22Rv1 (cell line): ENCODE data around the gene TMEM184A.

ENCODE experiments used
- ZFX ChIP-seq: fragments of 450-650 bp; IDR thresholded peaks from 2 replicates; pipeline ENCODE4 v1.6.1; 2017; ENCODE audit warnings: antibody characterized with exemption, borderline replicate concordance
- TF ChIP-seq, protein P1 (sequence below): fragments of 450-650 bp; IDR thresholded peaks from 2 replicates; pipeline ENCODE4 v1.5.1; 2017; ENCODE audit warnings: mild to moderate bottlenecking

DNA sequence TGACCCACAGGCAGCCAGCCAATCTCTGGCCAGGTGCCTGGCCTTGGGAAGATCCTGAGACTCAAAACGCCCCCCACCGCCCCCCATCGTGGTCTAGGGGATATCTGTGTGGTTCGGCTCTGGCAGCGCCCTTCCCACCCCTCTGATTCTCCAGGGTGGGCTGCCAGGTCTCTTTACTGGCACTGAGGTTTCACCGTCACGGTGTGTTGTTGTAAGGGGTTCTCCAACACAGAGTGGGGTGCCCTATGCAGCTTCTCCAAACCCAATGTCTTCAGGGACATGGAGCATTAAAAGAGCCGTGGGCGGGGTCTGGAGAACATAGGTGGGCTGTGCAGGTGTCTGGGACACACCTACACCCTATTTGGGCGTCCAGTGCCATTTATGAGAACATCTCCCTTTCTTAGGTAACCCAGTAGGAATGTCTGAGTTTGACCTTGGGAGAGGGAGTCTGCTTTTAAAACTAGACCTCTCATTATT, 24.0 kb downstream of the TMEM184A start:
- TF ChIP-seq, protein P1, sequence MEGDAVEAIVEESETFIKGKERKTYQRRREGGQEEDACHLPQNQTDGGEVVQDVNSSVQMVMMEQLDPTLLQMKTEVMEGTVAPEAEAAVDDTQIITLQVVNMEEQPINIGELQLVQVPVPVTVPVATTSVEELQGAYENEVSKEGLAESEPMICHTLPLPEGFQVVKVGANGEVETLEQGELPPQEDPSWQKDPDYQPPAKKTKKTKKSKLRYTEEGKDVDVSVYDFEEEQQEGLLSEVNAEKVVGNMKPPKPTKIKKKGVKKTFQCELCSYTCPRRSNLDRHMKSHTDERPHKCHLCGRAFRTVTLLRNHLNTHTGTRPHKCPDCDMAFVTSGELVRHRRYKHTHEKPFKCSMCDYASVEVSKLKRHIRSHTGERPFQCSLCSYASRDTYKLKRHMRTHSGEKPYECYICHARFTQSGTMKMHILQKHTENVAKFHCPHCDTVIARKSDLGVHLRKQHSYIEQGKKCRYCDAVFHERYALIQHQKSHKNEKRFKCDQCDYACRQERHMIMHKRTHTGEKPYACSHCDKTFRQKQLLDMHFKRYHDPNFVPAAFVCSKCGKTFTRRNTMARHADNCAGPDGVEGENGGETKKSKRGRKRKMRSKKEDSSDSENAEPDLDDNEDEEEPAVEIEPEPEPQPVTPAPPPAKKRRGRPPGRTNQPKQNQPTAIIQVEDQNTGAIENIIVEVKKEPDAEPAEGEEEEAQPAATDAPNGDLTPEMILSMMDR = no peak
- TF ChIP-seq ZFX = no peak
